ENCODE data around the gene OPALIN. TPM values are rescaled to one million over a fixed set of nuclear protein-coding genes. Genes with fewer than 3 reads are reported as not detected.

The OPALIN gene
- total and polyA plus RNA-seq, 9 of the 15 experiments (the other 6 are each of a cell fraction or from before 2014, with no cell fraction given): not detected

DNA sequence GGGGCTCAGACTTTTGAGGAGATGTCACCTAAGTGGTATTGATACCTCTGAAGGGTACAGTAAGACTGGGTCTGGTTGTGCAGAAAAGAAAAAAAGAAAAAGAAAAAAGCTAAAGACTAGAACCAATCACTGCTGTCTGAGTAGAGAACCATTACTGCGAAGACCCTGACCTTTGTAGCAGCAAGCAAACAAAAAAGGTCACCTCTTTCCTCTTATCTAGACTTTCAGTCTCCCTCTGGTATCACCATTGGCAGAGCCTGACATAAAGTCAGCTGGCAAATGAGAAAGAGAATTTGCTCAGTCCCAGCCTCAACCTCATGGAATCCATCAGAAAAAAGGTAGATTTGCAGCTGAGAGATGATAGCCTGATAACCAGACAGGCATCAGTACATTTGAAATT is 57.2 kb downstream of the OPALIN start (continued):
- TF ChIP-seq, protein P1, sequence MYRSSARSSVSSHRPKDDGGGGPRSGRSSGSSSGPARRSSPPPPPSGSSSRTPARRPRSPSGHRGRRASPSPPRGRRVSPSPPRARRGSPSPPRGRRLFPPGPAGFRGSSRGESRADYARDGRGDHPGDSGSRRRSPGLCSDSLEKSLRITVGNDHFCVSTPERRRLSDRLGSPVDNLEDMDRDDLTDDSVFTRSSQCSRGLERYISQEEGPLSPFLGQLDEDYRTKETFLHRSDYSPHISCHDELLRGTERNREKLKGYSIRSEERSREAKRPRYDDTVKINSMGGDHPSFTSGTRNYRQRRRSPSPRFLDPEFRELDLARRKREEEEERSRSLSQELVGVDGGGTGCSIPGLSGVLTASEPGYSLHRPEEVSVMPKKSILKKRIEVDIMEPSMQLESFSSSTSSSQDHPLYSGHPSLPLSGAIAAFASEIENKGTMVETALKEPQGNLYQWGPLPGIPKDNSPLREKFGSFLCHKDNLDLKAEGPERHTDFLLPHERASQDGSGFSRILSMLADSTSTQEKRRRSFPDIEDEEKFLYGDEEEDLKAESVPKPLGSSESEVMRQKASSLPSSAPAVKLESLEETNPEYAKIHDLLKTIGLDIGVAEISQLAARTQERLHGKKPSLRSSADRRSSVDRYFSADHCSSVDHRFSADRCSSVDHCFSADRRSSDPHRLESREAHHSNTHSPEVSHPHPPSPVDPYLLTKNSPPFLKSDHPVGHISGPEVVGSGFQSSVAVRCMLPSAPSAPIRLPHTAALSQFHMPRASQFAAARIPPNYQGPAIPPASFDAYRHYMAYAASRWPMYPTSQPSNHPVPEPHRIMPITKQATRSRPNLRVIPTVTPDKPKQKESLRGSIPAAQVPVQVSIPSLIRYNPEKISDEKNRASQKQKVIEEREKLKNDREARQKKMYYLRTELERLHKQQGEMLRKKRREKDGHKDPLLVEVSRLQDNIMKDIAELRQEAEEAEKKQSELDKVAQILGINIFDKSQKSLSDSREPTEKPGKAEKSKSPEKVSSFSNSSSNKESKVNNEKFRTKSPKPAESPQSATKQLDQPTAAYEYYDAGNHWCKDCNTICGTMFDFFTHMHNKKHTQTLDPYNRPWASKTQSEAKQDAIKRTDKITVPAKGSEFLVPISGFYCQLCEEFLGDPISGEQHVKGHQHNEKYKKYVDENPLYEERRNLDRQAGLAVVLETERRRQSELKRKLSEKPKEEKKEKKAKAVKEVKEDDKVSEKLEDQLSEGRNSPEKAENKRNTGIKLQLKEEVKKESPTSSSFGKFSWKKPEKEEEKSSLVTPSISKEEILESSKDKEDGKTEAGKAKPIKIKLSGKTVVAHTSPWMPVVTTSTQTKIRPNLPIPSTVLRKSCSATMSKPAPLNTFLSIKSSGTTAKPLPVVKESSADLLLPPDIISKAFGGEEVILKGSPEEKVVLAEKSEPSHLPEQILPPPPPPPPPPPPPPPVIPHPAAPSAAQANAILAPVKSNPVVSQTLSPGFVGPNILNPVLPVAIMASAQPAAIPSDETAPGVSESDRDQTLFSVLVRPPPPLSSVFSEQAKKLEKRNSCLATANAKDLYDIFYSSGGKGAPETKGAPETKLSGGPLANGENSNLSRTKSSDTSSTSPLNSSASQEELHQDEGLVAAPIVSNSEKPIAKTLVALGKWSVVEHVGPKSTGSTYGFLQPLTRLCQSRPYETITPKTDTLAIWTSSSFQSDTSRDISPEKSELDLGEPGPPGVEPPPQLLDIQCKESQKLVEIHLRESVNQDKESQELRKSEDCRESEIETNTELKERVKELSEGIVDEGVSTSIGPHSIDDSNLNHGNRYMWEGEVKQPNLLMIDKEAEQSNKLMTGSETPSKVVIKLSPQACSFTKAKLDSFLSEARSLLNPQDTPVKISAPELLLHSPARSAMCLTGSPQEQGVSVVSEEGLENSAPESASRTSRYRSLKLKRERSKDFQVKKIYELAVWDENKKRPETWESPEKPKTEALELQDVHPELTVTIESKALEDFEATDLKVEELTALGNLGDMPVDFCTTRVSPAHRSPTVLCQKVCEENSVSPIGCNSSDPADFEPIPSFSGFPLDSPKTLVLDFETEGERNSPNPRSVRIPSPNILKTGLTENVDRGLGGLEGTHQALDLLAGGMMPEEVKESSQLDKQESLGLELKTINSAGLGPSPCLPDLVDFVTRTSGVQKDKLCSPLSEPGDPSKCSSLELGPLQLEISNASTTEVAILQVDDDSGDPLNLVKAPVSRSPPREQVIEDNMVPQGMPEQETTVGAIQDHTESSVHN (IDR thresholded peaks at IDR 0.05; ENCODE audit: borderline replicate concordance in 1 of 2, low read depth in 1 of 2): no peak
- TF ChIP-seq HMBOX1 (IDR thresholded peaks at IDR 0.05) (no peak), TAF7 (tag; IDR thresholded peaks at IDR 0.05) (no peak), ZNF518B (CRISPR knock-in tag; IDR thresholded peaks at IDR 0.05) (no peak), CTBP1 (IDR thresholded peaks at IDR 0.05; ENCODE audit: borderline replicate concordance) (no peak), NUFIP1 (IDR thresholded peaks at IDR 0.05; ENCODE audit: partially characterized antibody) (no peak), TARDBP (IDR thresholded peaks at IDR 0.05) (no peak), PBX2 (CRISPR knock-in tag; IDR thresholded peaks at IDR 0.05; ENCODE audit: low read depth) (no peak), PBX2 (tag; conservative IDR thresholded peaks at IDR 0.05; ENCODE audit: low read depth) (no peak), SMARCC2 (IDR thresholded peaks at IDR 0.05; ENCODE audit: low read depth) (no peak)
- TF ChIP-seq, protein P2, sequence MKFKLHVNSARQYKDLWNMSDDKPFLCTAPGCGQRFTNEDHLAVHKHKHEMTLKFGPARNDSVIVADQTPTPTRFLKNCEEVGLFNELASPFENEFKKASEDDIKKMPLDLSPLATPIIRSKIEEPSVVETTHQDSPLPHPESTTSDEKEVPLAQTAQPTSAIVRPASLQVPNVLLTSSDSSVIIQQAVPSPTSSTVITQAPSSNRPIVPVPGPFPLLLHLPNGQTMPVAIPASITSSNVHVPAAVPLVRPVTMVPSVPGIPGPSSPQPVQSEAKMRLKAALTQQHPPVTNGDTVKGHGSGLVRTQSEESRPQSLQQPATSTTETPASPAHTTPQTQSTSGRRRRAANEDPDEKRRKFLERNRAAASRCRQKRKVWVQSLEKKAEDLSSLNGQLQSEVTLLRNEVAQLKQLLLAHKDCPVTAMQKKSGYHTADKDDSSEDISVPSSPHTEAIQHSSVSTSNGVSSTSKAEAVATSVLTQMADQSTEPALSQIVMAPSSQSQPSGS (CRISPR knock-in tag; IDR thresholded peaks at IDR 0.05): no peak

Data from K562 (cell line).